ENCODE measurements around the gene HMX1. TPM values are rescaled to one million over a fixed set of nuclear protein-coding genes. Genes with fewer than 3 reads are reported as not detected.

HMX1 gene
- total and polyA plus RNA-seq, 2 donors (not counting 1 experiment from before 2014, with no cell fraction given), result not detected

- peaks cover 0 to 9% of the 10 kb centered on the region in 2 donors for H3K4me1 ChIP-seq (ENCODE audit: control insufficient read depth in 2 of 2, insufficient read depth in 2 of 2, low read length in 2 of 2)
- CTCF ChIA-PET, result no interaction called here
- no peak overlapping the region for H3K4me3 Mint-ChIP-seq
- no peaks in the 10 kb centered on the region for H3K9me3 Mint-ChIP-seq (ENCODE audit: insufficient read depth)
- H3K27me3 ChIP-seq (replicated peaks in 1 of 4; ENCODE audit: control extremely low read depth in 1 of 4, control insufficient read depth in 3 of 4, insufficient read depth in 4 of 4, low read length in 3 of 4), result peaks cover 0 to 70% (median 14%) of the 10 kb centered on the region in 4 experiments
- H4K20me1 ChIP-seq (ENCODE audit: control insufficient read depth, insufficient read depth, low read length, poor library complexity, severe bottlenecking), result no peaks in the 10 kb centered on the region
- H3K4me3 ChIP-seq (ENCODE audit: control extremely low read depth in 1 of 5, extremely low read depth in 1 of 5, insufficient read depth in 1 of 5, low read depth in 2 of 5, low read length in 4 of 5), result peak overlapping the region in 1 of 5 experiments; percentile 9
- H3K27me3 Mint-ChIP-seq, result peaks cover 38% of the 10 kb centered on the region
- peak overlapping the region; percentile 33 for H3K4me2 ChIP-seq (replicated peaks; ENCODE audit: low read depth, low read length, poor library complexity, severe bottlenecking)
- no peaks in the 10 kb centered on the region for H3K36me3 ChIP-seq (replicated peaks in 1 of 2; ENCODE audit: control extremely low read depth in 1 of 2, control insufficient read depth in 1 of 2, extremely low read depth in 1 of 2, insufficient read depth in 2 of 2, low read length in 1 of 2)
- H2AFZ ChIP-seq (ENCODE audit: insufficient read depth, low read depth, low read length, poor library complexity, severe bottlenecking), result peak overlapping the region; percentile 28
- 3% methylated on average over 49 of the region's 51 CpGs for WGBS (ENCODE audit: insufficient coverage)
- DNase-seq, result no peak
- intact Hi-C loops (cut with micrococcal nuclease), result no loop called here
- H3K9me3 ChIP-seq (ENCODE audit: control extremely low read depth in 1 of 3, control insufficient read depth in 2 of 3, insufficient read depth in 1 of 3, low read length in 2 of 3), result peaks cover 0 to 54% (median 3%) of the 10 kb centered on the region in 3 donors
- no peak for ATAC-seq (ENCODE audit: low read depth)
- H3K79me2 ChIP-seq (ENCODE audit: control insufficient read depth, insufficient read depth, low read length), result no peaks in the 10 kb centered on the region
- H3K9ac ChIP-seq (ENCODE audit: low read length), result no peak overlapping the region
- H3K27ac ChIP-seq (ENCODE audit: low read length in 2 of 2), result no peak overlapping the region
- POLR2A ChIA-PET, result no interaction called here
- peaks cover 4% of the 10 kb centered on the region for H3K4me1 Mint-ChIP-seq
- H3K27ac Mint-ChIP-seq, result no peak overlapping the region
- TF ChIP-seq CTCF (IDR thresholded peaks at IDR 0.05), result no peak
- no peak for TF ChIP-seq EZH2 (IDR thresholded peaks at IDR 0.05; ENCODE audit: borderline replicate concordance, insufficient read depth, low read depth, low read length, poor library complexity, severe bottlenecking)
These were observed 14.6 kb downstream of the HMX1 start for GRCh38 chr4:8856835-8857621.

- H3K36me3 ChIP-seq (replicated peaks in 1 of 2; ENCODE audit: control extremely low read depth in 1 of 2, control insufficient read depth in 1 of 2, extremely low read depth in 1 of 2, insufficient read depth in 2 of 2, low read length in 1 of 2), result no peaks in the 10 kb centered on the region
- no peaks in the 10 kb centered on the region for H4K20me1 ChIP-seq (ENCODE audit: control insufficient read depth, insufficient read depth, low read length, poor library complexity, severe bottlenecking)
- no peak overlapping the region for H3K9ac ChIP-seq (ENCODE audit: low read length)
- intact Hi-C loops (cut with micrococcal nuclease), result no loop called here
- peak overlapping the region; percentile 0 for H3K4me3 Mint-ChIP-seq
- DNase-seq (no peak), ATAC-seq (ENCODE audit: low read depth) (no peak)
- no peak overlapping the region for H3K27ac ChIP-seq (ENCODE audit: low read length in 2 of 2)
- no peaks in the 10 kb centered on the region for H3K9me3 Mint-ChIP-seq (ENCODE audit: insufficient read depth)
- H3K4me1 ChIP-seq (ENCODE audit: control insufficient read depth in 2 of 2, insufficient read depth in 2 of 2, low read length in 2 of 2), result peaks cover 0 to 9% of the 10 kb centered on the region in 2 donors
- 9% methylated on average over 6 of the region's 9 CpGs for WGBS (ENCODE audit: insufficient coverage)
- no peak overlapping the region for H3K4me3 ChIP-seq (ENCODE audit: control extremely low read depth in 1 of 5, extremely low read depth in 1 of 5, insufficient read depth in 1 of 5, low read depth in 2 of 5, low read length in 4 of 5)
- H3K27me3 ChIP-seq (replicated peaks in 1 of 4; ENCODE audit: control extremely low read depth in 1 of 4, control insufficient read depth in 3 of 4, insufficient read depth in 4 of 4, low read length in 3 of 4), result peaks cover 0 to 60% (median 14%) of the 10 kb centered on the region in 4 experiments
- TF ChIP-seq CTCF (IDR thresholded peaks at IDR 0.05) (no peak), EZH2 (IDR thresholded peaks at IDR 0.05; ENCODE audit: borderline replicate concordance, insufficient read depth, low read depth, low read length, poor library complexity, severe bottlenecking) (no peak)
- no peak overlapping the region for H3K4me2 ChIP-seq (replicated peaks; ENCODE audit: low read depth, low read length, poor library complexity, severe bottlenecking)
- H3K27me3 Mint-ChIP-seq, result peaks cover 37% of the 10 kb centered on the region
- H2AFZ ChIP-seq (ENCODE audit: insufficient read depth, low read depth, low read length, poor library complexity, severe bottlenecking), result no peak overlapping the region
- CTCF ChIA-PET, result no interaction called here
- H3K9me3 ChIP-seq (ENCODE audit: control extremely low read depth in 1 of 3, control insufficient read depth in 2 of 3, insufficient read depth in 1 of 3, low read length in 2 of 3), result peaks cover 0 to 58% (median 3%) of the 10 kb centered on the region in 3 donors
- POLR2A ChIA-PET, result no interaction called here
- no peaks in the 10 kb centered on the region for H3K79me2 ChIP-seq (ENCODE audit: control insufficient read depth, insufficient read depth, low read length)
- H3K4me1 Mint-ChIP-seq, result peaks cover 4% of the 10 kb centered on the region
- H3K27ac Mint-ChIP-seq, result no peak overlapping the region
These were observed 15.8 kb downstream of the HMX1 start for GRCh38 chr4:8855818-8856245.

Data from B cell (primary cell).